ENCODE data around the gene MEIS2. TPM values are rescaled to one million over a fixed set of nuclear protein-coding genes. Genes with fewer than 3 reads are reported as not detected.

Gene MEIS2
- total and polyA plus RNA-seq, 8 donors, result 9.1 to 30.5 (median 14.8) TPM

DNA sequence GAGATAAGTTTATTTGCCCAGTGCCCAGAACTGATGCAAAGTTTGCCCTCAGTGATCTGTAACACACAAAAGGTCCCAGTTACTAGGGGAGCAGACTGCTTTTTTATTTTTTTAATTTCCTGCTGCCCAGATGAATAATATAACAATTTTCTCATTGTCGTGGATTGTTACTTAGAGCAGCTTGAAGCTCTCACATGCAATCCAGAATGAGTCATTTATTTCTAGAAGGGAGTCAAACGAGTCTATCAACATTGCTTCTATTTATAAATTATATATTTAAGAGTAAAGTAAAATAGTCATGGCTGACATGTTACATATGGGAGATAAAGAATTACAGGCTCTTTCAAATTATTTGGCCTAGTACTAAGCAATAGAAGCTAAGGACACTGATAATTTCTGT, 41.3 kb downstream of the MEIS2 start:
- H3K9me3 ChIP-seq, result no peaks in the 10 kb centered on the region
- H3K36me3 ChIP-seq, result no peaks in the 10 kb centered on the region
- DNase-seq (no peak), FAIRE-seq (no peak), ATAC-seq (peak; percentile 69 to 86 (median 80))
- H3K27ac ChIP-seq, result peak overlapping the region in 2 of 4 donors; percentile 35 to 56
- peaks cover 0 to 12% (median 9%) of the 10 kb centered on the region in 3 donors for H3K4me1 ChIP-seq
- no peak overlapping the region for H3K4me3 ChIP-seq
- H3K27me3 ChIP-seq, result no peaks in the 10 kb centered on the region
- intact Hi-C loops (cut with DNase I), result no loop called here
- TF ChIP-seq, protein P1, sequence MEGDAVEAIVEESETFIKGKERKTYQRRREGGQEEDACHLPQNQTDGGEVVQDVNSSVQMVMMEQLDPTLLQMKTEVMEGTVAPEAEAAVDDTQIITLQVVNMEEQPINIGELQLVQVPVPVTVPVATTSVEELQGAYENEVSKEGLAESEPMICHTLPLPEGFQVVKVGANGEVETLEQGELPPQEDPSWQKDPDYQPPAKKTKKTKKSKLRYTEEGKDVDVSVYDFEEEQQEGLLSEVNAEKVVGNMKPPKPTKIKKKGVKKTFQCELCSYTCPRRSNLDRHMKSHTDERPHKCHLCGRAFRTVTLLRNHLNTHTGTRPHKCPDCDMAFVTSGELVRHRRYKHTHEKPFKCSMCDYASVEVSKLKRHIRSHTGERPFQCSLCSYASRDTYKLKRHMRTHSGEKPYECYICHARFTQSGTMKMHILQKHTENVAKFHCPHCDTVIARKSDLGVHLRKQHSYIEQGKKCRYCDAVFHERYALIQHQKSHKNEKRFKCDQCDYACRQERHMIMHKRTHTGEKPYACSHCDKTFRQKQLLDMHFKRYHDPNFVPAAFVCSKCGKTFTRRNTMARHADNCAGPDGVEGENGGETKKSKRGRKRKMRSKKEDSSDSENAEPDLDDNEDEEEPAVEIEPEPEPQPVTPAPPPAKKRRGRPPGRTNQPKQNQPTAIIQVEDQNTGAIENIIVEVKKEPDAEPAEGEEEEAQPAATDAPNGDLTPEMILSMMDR (IDR thresholded peaks at IDR 0.05), result no peak
- 2 to 4% methylated on average over 2 of the region's 2 CpGs for WGBS, 2 donors

DNA sequence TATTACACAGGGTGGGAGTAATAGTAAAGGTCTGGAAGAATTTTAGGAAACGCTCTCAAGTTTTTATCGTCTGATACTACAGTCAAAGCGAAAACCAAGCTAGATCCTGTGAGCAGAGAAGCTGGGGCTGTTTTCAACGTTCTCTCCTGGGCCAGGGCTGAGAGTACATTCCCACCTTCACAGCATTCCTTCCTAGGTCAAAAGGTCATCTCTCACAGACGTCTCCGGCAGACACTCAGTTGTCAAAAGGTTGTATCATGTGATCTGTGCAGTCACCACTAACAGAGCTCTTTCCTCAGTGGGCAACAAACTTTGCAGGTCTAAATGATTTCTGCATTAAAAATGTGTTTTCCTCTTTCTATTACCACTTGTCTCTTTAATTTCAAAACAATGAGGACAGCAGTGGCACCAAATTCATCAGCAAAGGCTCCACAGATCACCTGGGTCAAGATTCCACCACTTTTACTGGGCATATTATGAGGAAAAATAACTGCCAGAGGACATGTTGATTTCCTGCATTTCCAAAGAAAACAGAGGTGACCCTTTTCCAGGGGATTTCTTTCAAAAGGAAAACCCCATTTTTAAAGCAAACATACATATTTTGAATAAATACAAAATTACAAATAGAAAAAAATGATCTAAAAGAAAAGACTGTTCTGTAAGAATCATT, 41.9 kb downstream of the MEIS2 start:
- Histone ChIP-seq H3K9me3 (no peaks in the 10 kb centered on the region), H3K4me3 (no peak overlapping the region), H3K4me1 (peaks cover 0 to 12% (median 9%) of the 10 kb centered on the region in 3 donors), H3K36me3 (no peaks in the 10 kb centered on the region), H3K27me3 (no peaks in the 10 kb centered on the region), H3K27ac (peak overlapping the region in 2 of 4 donors; percentile 35 to 56)
- intact Hi-C loops (cut with DNase I), result no loop called here
- no peak for DNase-seq
- WGBS, 2 donors, result 66 to 72% methylated on average over 6 of the region's 6 CpGs
- peak in 1 of 4 donors; percentile 8 for ATAC-seq
- FAIRE-seq, result no peak
- TF ChIP-seq, protein P1 (IDR thresholded peaks at IDR 0.05), result no peak

DNA sequence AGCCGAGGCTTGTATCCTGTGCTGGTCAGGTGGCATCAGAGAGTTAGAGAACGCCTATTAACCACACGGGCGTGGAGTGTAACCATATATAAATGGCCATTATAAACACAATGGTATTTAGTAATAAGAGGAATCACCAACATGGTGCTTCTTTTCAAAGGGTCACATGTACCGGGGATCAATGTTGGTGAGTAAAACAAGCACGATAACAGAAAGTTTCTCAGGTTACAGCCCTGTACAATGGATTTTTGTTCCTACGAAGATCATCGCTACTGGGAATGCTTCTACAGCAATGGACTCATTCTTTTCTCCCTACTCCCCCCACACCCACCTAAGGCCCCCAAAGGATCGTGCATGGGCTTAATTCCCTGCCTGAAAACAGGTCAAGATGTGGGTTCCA, 42.5 kb downstream of the MEIS2 start:
- TF ChIP-seq, protein P1 (IDR thresholded peaks at IDR 0.05), result no peak
- intact Hi-C loops (cut with DNase I), result no loop called here
- Histone ChIP-seq H3K27ac (peak overlapping the region in 1 of 4 donors; percentile 56), H3K36me3 (no peaks in the 10 kb centered on the region), H3K4me1 (peaks cover 0 to 12% (median 9%) of the 10 kb centered on the region in 3 donors), H3K27me3 (no peaks in the 10 kb centered on the region), H3K9me3 (no peaks in the 10 kb centered on the region), H3K4me3 (no peak overlapping the region)
- WGBS, 2 donors, result 82% methylated on average over 9 of the region's 9 CpGs
- no peak for ATAC-seq
- no peak for FAIRE-seq
- no peak for DNase-seq

DNA sequence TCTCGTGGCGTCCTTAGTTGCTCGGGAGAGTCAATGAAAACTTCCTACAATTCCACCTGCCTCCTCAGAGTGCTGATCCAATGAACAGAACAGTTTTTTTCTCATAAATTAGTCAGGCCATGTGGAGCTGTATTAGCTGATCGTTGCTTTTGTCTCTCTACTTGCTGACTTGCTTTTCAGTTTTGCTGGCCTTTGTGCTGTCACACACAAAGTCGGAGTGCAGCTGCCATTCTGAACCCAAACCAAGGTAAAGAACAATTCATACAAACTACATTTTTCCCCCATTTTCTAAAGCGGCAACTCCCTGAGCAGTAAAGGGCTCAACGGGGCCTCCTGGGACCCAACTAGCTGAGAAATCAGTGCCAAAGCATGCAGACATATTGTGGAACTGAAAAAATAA, 43.1 kb downstream of the MEIS2 start:
- H3K4me1 ChIP-seq, result peaks cover 0 to 12% (median 9%) of the 10 kb centered on the region in 3 donors
- no peaks in the 10 kb centered on the region for H3K36me3 ChIP-seq
- intact Hi-C loops (cut with DNase I), result no loop called here
- H3K4me3 ChIP-seq, result no peak overlapping the region
- no peaks in the 10 kb centered on the region for H3K27me3 ChIP-seq
- no peak overlapping the region for H3K27ac ChIP-seq
- TF ChIP-seq, protein P1 (IDR thresholded peaks at IDR 0.05), result no peak
- ATAC-seq (no peak), DNase-seq (no peak), FAIRE-seq (no peak)
- no peaks in the 10 kb centered on the region for H3K9me3 ChIP-seq
- WGBS, 2 donors, result 86 to 91% methylated on average over 7 of the region's 7 CpGs

All from pancreas (tissue), 10 donors.